GM12878 (cell line): Measurements from ENCODE around the gene TFAM. TPM values are rescaled to one million over a fixed set of nuclear protein-coding genes. Genes with fewer than 3 reads are reported as not detected.

Source experiments
- BMI1 ChIP-seq: fragments of 450-650 bp; IDR thresholded peaks from 2 replicates; pipeline ENCODE4 v1.6.1; 2016; ENCODE audit warnings: mild to moderate bottlenecking, moderate library complexity, borderline replicate concordance
- CHD4 ChIP-seq: fragments of 200-600 bp; sonication (generic); IDR thresholded peaks from 2 replicates; pipeline ENCODE4 v1.6.1; 2016; ENCODE audit warnings: mild to moderate bottlenecking
- EED ChIP-seq: sonication (generic); IDR thresholded peaks from 2 replicates; pipeline ENCODE4 v1.6.1; 2016; ENCODE audit warnings: antibody characterized with exemption, low read depth
- JUNB ChIP-seq: IDR thresholded peaks from 2 replicates; pipeline ENCODE4 v1.6.1; 2016; ENCODE audit warnings: antibody characterized with exemption, mild to moderate bottlenecking
- KAT2A ChIP-seq: conservative IDR thresholded peaks from 2 replicates; pipeline ENCODE4 v1.6.1; 2011; ENCODE audit warnings: low read depth, low read length; ENCODE audit not compliant: control insufficient read depth
- MEF2B ChIP-seq: fragments of 450-650 bp; IDR thresholded peaks from 2 replicates; pipeline ENCODE4 v1.6.1; 2018; ENCODE audit warnings: mild to moderate bottlenecking, moderate library complexity; ENCODE audit not compliant: partially characterized antibody, poor library complexity, severe bottlenecking
- NR2C1 ChIP-seq: fragments of 450-650 bp; IDR thresholded peaks from 2 replicates; pipeline ENCODE4 v1.6.1; 2017; ENCODE audit warnings: antibody characterized with exemption, mild to moderate bottlenecking, moderate library complexity
- STAT1 ChIP-seq: fragments of 450-650 bp; conservative IDR thresholded peaks from 2 replicates; pipeline ENCODE4 v1.6.1; 2014; ENCODE audit warnings: antibody characterized with exemption, mild to moderate bottlenecking
- TBL1XR1 ChIP-seq: IDR thresholded peaks from 2 replicates; pipeline ENCODE4 v1.6.1; 2012; ENCODE audit warnings: low read depth, low read length, improper control_type of control experiment
- ZNF274 ChIP-seq: IDR thresholded peaks from one replicate; pipeline ENCODE4 v1.8.0; 2011; ENCODE audit not compliant: insufficient read length, insufficient read depth
- ZNF622 ChIP-seq: fragments of 450-650 bp; IDR thresholded peaks from 2 replicates; pipeline ENCODE4 v1.6.1; 2017; ENCODE audit warnings: mild to moderate bottlenecking, inconsistent platforms
- polyA plus RNA-seq, 11 experiments: library from polyadenylated mRNA; depleted of rRNA in 4 of 11; unstranded in 6 of 11; stranded (reverse) in 5 of 11; fragments of >200 nt; fragmentation: Nextera tagmentation in 4 of 11; fragmentation: Illumina TruSeq in 1 of 11; extraction: Ambion mirVana in 4 of 11; extraction: Trizol in 1 of 11; gene quantifications; 1 replicate in 1 of 11; 2 replicates in 10 of 11; pipeline versions ENCODE4 v1.2.1 to v1.2.3, GENCODE V29; 2011 to 2016; ENCODE audit warnings: inconsistent platforms in 2 of 11, missing spikeins in 2 of 11, low read depth in 1 of 11
- total RNA-seq, 4 experiments: library from RNA; depleted of rRNA in 3 of 4; stranded (reverse); fragments of >200 nt in 3 of 4; fragmentation: Illumina TruSeq in 1 of 4; extraction: Trizol in 1 of 4; gene quantifications; 2 replicates each; pipeline versions ENCODE4 v1.2.1 to v1.2.3, GENCODE V29; 2013 to 2021
- TF ChIP-seq, protein P1 (sequence below): fragments of 150-350 bp; IDR thresholded peaks from 2 replicates; pipeline ENCODE4 v1.6.1; 2014; ENCODE audit warnings: mild to moderate bottlenecking, low read depth, low read length
- TF ChIP-seq, protein P2 (sequence below): fragments of 450-650 bp; IDR thresholded peaks from 2 replicates; pipeline ENCODE4 v1.6.1; 2017; ENCODE audit warnings: borderline replicate concordance
- TF ChIP-seq, protein P3 (sequence below): fragments of 450-650 bp; IDR thresholded peaks from 2 replicates; pipeline ENCODE4 v1.6.1; 2017; ENCODE audit warnings: mild to moderate bottlenecking
- TF ChIP-seq, protein P4 (sequence below): IDR thresholded peaks from 2 replicates; pipeline ENCODE4 v1.6.1; 2011; ENCODE audit warnings: borderline replicate concordance, low read depth, mild to moderate bottlenecking, moderate library complexity, low read length; ENCODE audit not compliant: insufficient read depth, poor library complexity, severe bottlenecking
- TF ChIP-seq, protein P5 (sequence below): fragments of 450-650 bp; IDR thresholded peaks from 2 replicates; pipeline ENCODE4 v1.6.1; 2018; ENCODE audit warnings: borderline replicate concordance, mild to moderate bottlenecking; ENCODE audit not compliant: partially characterized antibody
- TF ChIP-seq, protein P6 (sequence below): IDR thresholded peaks from 2 replicates; pipeline ENCODE4 v1.6.1; 2012; ENCODE audit warnings: mild to moderate bottlenecking, low read depth, low read length

TFAM gene
- total and polyA plus RNA-seq, 10 of the 15 experiments (the other 5 are each of a cell fraction or from before 2014, with no cell fraction given), result 44.9 to 135 (median 93.3) TPM

DNA sequence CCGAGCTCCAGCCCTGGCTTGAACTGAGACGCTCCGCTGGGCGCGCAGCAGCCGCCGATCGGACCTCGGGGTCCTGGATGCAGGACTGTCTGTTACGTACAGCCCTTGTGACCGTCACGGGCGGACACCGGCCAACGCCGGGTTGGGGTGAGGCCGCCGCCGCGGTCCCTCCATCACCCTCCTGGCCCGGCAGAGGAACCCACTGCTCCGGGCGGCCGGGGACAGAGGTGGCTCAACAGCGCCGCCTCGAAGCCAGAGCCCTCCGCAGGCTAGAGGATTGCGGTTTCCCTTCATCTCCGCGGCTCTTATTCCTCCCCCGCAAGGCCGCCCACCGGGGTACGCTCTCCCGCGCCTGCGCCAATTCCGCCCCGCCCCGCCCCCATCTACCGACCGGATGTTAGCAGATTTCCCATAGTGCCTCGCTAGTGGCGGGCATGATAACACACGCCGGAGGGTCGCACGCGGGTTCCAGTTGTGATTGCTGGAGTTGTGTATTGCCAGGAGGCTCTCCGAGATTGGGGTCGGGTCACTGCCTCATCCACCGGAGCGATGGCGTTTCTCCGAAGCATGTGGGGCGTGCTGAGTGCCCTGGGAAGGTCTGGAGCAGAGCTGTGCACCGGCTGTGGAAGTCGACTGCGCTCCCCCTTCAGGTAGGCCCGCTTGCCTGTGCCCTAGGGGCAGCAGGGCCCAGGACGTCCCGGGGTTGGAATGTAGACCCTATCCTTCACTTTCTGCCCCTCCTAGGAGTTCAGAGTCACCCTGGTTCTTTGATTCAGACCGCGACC is at the start of gene TFAM (continued):
- TF ChIP-seq, protein P1, sequence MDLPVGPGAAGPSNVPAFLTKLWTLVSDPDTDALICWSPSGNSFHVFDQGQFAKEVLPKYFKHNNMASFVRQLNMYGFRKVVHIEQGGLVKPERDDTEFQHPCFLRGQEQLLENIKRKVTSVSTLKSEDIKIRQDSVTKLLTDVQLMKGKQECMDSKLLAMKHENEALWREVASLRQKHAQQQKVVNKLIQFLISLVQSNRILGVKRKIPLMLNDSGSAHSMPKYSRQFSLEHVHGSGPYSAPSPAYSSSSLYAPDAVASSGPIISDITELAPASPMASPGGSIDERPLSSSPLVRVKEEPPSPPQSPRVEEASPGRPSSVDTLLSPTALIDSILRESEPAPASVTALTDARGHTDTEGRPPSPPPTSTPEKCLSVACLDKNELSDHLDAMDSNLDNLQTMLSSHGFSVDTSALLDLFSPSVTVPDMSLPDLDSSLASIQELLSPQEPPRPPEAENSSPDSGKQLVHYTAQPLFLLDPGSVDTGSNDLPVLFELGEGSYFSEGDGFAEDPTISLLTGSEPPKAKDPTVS, result no peak
- peak; percentile 49 for TF ChIP-seq EED
- no peak for TF ChIP-seq ZNF622
- TF ChIP-seq NR2C1, result no peak
- TF ChIP-seq ZNF274, result no peak
- TF ChIP-seq, protein P2, sequence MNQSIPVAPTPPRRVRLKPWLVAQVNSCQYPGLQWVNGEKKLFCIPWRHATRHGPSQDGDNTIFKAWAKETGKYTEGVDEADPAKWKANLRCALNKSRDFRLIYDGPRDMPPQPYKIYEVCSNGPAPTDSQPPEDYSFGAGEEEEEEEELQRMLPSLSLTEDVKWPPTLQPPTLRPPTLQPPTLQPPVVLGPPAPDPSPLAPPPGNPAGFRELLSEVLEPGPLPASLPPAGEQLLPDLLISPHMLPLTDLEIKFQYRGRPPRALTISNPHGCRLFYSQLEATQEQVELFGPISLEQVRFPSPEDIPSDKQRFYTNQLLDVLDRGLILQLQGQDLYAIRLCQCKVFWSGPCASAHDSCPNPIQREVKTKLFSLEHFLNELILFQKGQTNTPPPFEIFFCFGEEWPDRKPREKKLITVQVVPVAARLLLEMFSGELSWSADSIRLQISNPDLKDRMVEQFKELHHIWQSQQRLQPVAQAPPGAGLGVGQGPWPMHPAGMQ, result no peak
- TF ChIP-seq STAT1, result 0 out of 2 replicates have a peak, but pooled peaks have one; percentile 35
- no peak for TF ChIP-seq TBL1XR1
- no peak for TF ChIP-seq JUNB
- TF ChIP-seq, protein P3, sequence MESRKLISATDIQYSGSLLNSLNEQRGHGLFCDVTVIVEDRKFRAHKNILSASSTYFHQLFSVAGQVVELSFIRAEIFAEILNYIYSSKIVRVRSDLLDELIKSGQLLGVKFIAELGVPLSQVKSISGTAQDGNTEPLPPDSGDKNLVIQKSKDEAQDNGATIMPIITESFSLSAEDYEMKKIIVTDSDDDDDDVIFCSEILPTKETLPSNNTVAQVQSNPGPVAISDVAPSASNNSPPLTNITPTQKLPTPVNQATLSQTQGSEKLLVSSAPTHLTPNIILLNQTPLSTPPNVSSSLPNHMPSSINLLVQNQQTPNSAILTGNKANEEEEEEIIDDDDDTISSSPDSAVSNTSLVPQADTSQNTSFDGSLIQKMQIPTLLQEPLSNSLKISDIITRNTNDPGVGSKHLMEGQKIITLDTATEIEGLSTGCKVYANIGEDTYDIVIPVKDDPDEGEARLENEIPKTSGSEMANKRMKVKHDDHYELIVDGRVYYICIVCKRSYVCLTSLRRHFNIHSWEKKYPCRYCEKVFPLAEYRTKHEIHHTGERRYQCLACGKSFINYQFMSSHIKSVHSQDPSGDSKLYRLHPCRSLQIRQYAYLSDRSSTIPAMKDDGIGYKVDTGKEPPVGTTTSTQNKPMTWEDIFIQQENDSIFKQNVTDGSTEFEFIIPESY, result no peak
- TF ChIP-seq, protein P4, sequence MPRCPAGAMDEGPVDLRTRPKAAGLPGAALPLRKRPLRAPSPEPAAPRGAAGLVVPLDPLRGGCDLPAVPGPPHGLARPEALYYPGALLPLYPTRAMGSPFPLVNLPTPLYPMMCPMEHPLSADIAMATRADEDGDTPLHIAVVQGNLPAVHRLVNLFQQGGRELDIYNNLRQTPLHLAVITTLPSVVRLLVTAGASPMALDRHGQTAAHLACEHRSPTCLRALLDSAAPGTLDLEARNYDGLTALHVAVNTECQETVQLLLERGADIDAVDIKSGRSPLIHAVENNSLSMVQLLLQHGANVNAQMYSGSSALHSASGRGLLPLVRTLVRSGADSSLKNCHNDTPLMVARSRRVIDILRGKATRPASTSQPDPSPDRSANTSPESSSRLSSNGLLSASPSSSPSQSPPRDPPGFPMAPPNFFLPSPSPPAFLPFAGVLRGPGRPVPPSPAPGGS, result no peak
- TF ChIP-seq, protein P5, sequence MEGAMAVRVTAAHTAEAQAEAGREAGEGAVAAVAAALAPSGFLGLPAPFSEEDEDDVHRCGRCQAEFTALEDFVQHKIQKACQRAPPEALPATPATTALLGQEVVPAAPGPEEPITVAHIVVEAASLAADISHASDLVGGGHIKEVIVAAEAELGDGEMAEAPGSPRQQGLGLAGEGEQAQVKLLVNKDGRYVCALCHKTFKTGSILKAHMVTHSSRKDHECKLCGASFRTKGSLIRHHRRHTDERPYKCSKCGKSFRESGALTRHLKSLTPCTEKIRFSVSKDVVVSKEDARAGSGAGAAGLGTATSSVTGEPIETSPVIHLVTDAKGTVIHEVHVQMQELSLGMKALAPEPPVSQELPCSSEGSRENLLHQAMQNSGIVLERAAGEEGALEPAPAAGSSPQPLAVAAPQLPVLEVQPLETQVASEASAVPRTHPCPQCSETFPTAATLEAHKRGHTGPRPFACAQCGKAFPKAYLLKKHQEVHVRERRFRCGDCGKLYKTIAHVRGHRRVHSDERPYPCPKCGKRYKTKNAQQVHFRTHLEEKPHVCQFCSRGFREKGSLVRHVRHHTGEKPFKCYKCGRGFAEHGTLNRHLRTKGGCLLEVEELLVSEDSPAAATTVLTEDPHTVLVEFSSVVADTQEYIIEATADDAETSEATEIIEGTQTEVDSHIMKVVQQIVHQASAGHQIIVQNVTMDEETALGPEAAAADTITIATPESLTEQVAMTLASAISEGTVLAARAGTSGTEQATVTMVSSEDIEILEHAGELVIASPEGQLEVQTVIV, result no peak
- TF ChIP-seq, protein P6, sequence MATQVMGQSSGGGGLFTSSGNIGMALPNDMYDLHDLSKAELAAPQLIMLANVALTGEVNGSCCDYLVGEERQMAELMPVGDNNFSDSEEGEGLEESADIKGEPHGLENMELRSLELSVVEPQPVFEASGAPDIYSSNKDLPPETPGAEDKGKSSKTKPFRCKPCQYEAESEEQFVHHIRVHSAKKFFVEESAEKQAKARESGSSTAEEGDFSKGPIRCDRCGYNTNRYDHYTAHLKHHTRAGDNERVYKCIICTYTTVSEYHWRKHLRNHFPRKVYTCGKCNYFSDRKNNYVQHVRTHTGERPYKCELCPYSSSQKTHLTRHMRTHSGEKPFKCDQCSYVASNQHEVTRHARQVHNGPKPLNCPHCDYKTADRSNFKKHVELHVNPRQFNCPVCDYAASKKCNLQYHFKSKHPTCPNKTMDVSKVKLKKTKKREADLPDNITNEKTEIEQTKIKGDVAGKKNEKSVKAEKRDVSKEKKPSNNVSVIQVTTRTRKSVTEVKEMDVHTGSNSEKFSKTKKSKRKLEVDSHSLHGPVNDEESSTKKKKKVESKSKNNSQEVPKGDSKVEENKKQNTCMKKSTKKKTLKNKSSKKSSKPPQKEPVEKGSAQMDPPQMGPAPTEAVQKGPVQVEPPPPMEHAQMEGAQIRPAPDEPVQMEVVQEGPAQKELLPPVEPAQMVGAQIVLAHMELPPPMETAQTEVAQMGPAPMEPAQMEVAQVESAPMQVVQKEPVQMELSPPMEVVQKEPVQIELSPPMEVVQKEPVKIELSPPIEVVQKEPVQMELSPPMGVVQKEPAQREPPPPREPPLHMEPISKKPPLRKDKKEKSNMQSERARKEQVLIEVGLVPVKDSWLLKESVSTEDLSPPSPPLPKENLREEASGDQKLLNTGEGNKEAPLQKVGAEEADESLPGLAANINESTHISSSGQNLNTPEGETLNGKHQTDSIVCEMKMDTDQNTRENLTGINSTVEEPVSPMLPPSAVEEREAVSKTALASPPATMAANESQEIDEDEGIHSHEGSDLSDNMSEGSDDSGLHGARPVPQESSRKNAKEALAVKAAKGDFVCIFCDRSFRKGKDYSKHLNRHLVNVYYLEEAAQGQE, result no peak
- TF ChIP-seq BMI1, result no peak
- TF ChIP-seq CHD4, result 0 out of 2 replicates have a peak, but pooled peaks have one; percentile 64
- peak; percentile 66 for TF ChIP-seq MEF2B
- TF ChIP-seq KAT2A, result no peak
